GM18507 (cell line): ENCODE measurements around the gene MBNL1.

Source experiments
- DNase-seq: peaks from one replicate; pipeline ENCODE4 v3.0.0; 2011; ENCODE audit warnings: low read depth; ENCODE audit not compliant: insufficient read length; ENCODE audit errors: extremely low spot score
- FAIRE-seq: peaks from 2 replicates; lab custom pipeline; 2011; peaks lifted over from hg19 to GRCh38; lab: Jason Lieb, UNC

MBNL1 gene

DNA sequence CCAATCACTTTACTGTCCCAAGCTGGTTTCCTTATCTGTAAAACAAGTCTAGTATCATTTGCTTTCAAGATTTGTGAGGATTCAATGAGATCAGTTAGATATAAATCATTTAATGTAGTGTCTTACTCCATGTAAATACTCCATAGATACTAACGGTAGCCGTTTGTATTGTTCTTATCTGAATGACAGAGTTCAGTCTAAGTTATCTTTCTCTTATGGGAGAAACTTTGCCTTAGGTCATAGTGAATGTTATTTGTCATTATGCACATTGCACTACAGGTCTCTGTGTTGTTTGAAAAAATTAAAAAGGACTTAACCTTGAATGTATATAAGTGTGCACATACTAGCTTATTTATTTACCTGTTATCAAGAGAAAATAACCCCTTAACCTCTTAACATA lies 44.7 kb downstream of the MBNL1 start:
- FAIRE-seq (no peak), DNase-seq (no peak)

DNA sequence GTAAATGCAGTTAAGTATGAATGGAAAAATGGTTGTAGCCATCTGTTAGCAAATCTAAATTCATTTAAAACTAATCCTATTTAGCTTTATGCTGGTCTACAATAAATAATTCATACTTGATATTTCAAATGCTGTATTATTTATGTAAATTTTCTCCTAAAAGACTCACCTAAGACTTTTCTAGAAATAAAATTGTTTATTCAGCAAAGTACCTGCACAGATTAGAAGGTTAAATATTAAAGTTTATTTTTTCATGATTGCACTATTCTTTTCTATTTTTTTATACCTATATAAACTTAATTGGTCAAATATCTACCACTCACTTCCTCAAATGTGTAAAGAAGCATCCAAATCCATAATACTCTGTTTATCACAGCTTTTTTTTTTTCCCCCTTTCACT lies 45.2 kb downstream of the MBNL1 start:
- FAIRE-seq (no peak), DNase-seq (no peak)

DNA sequence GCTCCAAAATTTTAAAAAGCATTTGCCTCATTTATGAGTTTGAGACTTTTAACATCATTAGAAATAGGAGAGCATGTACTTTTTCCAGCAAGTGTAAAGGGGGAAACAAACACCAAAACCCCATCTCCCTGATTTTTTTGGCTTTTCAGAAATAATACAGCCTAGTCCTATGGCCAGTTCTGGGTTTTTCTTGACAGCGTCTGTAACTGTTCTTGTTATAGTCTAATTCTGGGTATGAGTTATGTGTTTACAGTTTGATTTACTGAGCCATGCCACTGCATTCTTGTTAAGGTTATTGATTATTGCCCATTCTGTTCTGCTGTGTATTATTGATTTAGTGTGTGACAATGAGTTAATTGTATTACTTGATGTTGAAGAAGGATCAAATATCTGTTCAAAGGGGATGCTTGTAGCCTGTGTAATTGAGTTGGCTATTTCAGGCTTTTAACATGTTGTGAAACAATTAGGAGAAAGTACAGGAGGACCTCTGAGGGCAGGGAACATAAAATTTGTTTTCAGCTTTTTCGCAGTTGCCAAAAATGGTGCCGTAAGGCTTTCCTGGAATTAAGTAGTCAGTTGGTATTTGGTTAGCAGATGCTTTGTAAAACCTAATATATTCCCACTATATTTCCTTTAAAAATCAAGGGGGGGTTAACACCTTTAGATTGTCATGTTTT lies 46.1 kb downstream of the MBNL1 start:
- DNase-seq (no peak), FAIRE-seq (no peak)

DNA sequence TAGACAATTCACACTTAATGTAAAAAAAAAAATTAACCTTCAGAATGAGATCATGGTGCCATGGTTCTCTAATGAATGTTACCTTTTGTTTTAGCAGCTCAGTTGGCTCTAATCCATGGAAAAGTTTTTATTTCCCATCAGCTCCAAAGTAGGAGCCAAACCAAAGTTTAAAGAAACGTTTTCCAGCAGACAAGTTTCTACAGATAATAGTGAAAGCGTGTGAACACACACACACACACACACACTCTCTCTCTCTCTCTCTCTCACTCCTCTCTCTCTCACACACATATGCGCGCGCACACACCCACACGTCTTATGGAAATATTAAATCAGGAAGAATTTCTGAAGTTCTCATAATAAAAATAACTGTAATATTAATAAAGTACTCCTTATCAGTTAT lies 46.9 kb downstream of the MBNL1 start:
- no peak for FAIRE-seq
- DNase-seq, result no peak

DNA sequence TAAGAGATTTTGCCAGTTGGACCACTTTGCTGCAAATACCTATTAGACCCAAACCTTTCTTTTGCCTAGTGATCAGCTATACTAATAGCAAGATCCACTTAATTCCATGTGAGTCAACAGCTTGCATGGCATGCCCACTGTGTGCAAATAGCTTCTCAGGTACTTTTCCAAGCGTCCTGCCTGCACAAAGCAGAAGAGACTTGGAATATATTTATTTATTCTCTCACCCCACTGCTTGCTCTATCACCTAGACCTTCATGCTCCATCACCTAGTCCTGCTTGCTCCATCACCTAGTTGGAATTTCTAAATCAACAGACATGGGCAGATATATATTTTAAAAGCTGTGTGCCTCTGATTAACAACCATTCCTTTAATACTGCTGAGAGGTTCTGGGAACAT lies 47.6 kb downstream of the MBNL1 start:
- FAIRE-seq (no peak), DNase-seq (no peak)

DNA sequence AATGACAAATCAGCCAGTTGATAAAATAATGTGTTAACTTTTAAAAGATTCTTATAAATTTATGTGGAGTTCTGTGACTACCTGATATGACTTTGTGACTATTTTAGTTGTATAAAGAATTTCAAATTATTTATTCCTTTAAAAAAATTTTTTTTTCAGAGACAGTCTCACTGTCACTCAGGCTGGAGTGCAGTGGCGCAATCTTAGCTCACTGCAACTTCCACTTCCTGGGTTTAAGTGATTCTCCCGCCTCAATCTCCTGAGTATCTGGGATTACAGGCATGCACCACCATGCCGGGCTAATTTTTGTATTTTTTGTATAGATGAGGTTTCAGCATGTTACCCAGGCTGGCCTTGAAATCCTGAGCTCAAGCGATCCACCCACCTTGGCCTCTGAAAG lies 48.5 kb downstream of the MBNL1 start:
- FAIRE-seq, result no peak
- DNase-seq, result no peak

DNA sequence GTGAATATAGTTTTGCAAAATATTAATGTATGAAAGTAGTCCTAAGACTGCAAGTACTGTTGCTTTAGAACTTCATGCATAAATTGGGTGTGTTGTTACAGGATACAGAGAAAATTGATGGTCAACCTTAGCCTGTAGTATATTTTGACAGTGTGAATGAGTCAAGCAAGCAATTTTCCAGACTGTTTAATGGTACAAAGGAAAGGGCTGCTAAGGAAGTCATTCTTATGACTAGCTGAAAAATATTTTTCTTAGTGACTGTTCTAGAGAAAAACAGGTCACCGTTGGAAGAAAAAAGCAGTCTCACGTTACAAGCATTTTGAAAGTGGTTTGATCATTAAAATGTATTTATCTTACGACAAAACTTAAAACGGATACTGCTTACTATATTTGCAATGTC lies 49.2 kb downstream of the MBNL1 start:
- FAIRE-seq, result no peak

DNA sequence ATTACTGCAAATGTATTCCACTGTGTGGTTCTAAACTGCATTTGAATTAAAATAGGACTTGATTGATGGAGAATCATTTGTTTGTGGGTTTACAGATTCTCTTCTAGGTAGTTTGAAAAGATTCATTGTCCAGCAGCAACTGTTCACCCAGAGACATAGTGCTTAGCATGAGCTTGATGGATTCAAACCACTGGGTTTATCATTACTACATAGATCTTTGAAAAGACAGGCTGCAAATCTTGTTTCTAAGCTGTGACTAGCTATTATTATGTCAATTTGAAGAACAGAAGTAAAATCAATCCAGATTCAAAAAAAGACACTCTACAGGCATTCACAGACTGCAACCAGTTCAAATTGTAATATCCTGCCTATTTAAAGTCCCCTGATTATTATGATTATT lies 49.8 kb downstream of the MBNL1 start:
- FAIRE-seq (no peak), DNase-seq (no peak)

More for the DNA sequence above, 49.2 kb downstream of the MBNL1 start:
- no peak for DNase-seq

DNA sequence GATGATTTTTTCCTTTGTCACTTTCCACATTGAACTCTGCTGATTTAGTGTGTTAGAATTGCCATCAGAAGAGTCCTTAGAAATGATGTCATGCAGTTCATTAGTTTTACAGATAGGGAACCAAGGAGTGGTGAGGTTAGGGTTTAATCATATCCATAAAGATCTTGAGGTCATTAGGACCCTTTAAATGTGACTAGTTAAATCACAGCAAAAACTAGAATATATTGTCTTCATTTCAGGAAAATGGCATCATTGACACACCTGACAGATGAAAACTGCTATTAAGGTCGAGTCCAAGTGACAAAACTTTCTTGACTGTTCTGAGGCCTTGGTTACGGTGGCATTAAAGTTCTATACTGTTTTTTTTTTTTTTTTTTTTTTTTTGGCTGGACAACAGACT lies 50.5 kb downstream of the MBNL1 start:
- peak; percentile 51 for FAIRE-seq
- DNase-seq, result no peak

DNA sequence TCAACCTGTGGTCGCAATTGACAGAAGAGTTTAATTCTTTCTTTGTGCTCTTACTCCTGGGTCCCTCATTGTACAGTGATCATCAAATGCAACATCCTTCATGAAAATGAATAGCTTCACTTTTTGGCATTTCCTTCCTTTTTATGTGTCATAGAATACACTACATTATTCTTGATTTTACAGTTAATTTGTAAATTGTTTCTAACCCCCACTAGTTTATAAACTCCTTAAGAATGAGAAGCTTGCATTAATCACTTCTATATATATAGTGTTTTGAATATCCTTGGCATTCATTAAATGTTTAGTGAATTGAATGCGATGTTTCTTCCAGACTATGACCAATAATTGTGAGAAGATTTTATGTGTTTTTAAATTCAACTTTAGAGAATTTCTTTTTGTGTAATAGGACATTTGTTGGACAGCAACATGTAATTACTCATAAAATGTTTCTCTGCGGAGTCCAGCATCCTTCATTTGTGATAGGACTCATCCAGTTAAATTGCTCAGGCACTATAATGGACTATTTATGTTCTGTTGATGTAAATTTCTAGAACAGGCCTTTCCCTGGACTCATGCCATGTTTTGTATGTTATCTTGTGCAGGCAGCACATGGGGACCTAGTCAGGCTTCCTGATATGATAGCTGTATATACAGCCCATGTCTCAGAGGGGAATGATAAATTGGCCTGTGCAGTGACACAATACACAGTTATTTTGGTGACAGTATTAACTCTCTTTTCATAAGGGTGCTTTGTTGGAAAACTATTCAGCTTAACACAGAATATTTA lies 51.3 kb downstream of the MBNL1 start:
- FAIRE-seq, result no peak

DNA sequence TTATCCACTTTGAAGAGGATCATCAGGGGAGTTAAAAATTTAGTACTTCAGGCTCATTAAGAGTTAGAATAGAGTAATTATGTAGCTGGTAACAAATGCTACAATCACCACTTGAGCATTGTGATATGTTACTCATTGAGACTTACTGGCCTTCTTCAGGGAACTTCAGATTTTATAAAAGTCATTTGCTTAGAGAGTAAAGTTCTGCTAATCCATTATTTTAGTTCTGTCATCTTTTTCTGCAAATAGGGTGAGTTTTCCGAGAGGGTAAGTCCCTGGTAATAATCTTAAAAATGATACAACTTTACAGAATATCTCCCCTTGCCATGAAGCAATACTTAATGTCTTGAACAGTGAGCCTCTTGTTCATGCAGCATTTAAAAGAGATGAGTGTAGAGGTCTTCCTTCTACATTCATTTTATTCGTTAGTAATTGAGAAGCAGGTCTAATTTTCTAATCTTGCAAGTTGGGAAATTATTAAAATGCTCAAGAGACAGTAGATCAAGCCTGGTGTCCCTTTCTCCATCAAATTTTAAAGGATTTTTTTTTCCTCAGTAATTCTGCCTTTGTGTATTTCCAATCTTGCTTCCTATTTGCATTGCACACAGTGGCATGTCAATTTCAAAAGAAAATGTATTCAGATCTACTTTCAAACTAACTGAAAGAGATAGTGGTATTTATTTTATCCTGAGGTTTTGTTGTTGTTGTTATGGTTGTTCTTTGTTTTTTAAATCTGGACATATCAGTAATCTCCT lies 52.6 kb downstream of the MBNL1 start:
- FAIRE-seq (no peak), DNase-seq (no peak)

More for the DNA sequence above, 51.3 kb downstream of the MBNL1 start:
- no peak for DNase-seq

DNA sequence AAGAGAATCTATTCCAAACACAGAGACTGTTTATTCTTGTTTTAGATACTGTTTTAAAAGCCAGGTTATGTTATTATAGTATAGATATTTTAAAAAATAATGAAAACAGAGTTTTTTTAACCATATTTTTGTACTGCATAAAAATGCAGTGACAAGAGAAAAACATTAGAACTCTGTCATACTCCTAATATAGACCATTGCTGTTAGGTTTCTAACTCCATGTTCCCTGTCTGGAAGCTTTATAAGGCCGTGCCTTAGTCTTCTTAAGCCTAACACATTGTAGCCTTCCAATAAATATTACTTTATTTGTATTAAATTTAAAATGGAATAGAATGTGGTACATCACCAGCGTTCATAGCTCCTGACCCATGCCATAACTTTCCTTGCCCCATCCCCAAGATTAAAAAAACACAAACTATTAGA lies 53.2 kb downstream of the MBNL1 start:
- FAIRE-seq (no peak), DNase-seq (no peak)

DNA sequence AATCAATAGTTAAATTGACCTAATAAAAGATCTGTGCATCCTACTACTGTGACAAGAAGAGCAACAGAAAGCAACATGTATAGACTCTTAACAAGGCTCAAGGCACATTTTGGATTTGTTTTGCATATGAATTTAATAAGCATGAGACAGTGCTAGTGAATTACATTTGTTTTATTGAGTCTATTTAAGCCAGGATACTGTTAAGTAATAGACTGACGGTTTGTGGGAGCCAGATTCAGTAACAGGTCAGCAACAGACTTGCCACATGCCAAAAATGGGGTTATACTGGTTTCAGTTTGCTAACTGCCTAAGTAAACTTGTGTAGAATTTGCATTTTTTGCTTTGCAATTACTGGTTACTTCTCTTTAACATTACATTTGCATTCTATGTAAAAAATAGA lies 54.0 kb downstream of the MBNL1 start:
- peak; percentile 87 for FAIRE-seq
- DNase-seq, result no peak

DNA sequence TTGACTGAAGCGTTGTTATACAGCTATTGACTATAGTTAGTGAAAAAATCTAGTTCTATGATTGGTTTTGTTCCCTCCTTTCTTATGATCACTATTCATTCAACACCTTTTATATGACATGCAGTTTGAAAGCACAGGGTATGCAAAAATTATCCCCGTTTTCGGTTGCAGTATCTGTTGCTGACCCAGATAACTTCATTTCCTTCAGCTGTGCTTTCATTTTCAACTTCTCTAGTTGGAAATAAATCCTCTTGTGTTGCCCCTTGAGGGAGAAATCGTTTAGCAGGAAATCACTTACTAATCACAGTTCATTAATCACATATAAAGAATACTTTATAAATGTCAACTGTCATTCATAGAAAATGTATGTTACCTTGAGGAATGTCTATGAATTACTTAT lies 55.1 kb downstream of the MBNL1 start:
- DNase-seq (no peak), FAIRE-seq (peak; percentile 85)

DNA sequence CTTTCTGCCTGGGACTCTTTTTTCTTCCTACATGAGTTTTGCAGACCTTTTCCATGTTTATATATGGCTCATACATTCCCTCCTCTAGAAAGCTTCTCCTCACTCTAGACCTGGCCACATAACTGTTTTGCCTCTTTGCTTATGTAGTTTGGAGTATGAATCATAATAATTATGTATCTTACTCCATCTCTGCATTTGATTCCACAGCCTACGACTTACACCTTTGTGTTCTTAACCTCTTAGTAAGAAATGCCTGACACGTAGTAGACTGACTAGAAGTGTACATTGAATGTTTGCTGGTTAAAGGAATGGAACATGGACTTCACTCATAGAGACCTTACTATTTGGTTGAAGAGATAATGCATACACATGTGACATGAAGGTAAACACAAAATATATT lies 56.4 kb downstream of the MBNL1 start:
- DNase-seq (no peak), FAIRE-seq (no peak)

DNA sequence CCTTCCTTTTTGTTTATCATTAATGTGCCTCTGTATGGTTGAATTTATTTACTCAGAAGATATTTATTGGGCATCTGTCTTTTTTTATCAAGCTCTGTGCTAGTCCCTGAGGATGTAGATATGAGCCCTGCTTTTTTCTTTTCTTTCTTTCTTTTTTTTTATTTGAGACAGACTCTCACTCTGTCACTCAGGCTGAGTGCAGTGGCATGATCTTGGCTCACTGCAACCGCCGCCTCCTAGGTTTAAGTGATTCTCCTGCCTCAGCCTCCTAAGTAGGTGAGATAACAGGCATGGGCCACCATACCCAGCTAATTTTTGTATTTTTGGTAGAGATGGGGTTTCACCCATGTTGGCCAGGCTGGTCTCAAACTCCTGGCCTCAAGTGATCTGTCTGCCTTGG lies 58.5 kb downstream of the MBNL1 start:
- no peak for FAIRE-seq
- no peak for DNase-seq

DNA sequence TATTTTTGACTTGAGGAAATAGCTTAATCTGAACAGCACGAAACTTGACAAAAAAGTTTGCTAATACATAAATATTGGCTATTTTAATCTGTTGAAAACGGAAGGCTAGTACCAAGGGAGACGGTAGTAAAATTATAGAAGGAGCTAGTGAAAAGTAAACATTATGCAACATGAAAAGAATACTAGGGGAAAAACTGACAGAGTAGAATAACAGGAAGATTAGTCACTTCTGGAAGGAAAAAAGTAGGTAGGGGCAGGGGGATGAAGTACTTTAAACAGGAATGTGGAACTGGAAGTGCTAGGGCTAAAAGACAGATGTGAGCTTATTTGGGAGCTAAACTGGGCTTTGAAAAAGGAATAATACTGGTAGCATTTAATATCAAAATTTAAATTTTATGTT lies 60.1 kb downstream of the MBNL1 start:
- DNase-seq, result no peak
- no peak for FAIRE-seq

DNA sequence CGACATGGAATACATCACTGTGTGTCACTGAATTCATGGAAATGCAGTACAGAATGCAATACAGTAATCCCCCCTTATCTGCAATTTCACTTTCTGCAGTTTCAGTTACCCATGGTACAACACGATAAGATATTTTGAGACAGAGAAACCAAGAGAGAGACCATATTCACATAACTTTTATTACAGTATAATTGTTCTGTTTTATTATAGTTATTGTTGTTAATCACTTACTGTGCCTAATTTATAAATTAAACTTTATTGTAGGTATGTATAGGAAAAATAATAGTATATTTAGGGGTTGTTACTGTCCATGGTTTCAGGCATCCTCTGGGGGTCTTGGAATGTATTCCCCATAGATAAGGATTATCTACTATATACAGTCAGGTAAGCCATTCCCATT lies 61.8 kb downstream of the MBNL1 start:
- no peak for FAIRE-seq
- no peak for DNase-seq

DNA sequence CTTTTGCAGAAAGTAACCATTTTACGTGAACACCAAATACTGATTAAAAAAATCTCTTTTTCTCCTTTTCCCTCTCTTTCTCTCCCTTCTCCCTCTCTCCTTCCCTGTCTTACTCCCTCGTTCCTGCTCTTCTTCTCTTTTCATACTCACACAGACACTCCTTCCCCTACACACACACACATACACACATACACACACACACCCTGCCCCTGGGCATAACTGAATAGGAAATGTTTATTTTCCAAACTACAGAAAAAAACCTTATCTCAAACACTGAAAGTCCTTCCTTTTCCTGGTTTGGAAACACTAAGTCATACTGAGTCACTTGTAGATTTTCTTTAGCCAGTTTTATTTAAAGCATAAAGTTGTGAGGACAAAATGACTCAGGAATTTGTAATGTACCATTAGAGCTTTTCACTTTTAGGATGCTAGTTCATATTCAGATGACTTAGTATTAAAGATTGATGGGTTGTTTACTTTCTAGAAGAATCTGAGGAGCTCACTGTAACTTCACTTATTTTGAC lies 62.4 kb downstream of the MBNL1 start:
- DNase-seq (no peak), FAIRE-seq (no peak)

DNA sequence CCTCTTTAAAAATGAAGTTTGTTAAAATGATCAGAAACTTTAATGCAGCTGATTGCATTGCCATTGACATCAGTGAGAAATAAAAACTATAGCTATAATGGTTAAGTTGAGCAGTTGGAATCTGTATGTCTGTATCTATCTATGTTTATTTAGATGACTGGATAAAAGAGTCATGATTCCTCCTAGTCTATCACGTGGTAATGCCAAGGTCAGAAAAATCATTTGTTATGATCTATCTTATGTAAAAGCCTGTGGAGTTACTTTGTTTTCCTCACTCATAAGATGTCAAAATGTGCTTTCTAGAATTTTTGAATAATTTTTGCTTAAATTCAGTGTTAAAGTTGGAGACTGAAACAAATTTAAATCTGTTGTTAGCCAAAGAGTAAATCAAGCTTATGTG lies 63.3 kb downstream of the MBNL1 start:
- FAIRE-seq, result no peak
- DNase-seq, result no peak
